GM21447 (cell line): ENCODE measurements around the gene PDE11A.

Source experiments
- ATAC-seq: cut with Tn5 transposase; IDR thresholded peaks from one replicate; pipeline ENCODE4 v1.9.1; 2021; ENCODE audit not compliant: unreplicated experiment

Gene PDE11A

GRCh38 chr2:177604271-177605065 is 468.1 kb downstream of the PDE11A start:
- no peak for ATAC-seq

GRCh38 chr2:177603768-177604167 is 468.8 kb downstream of the PDE11A start:
- no peak for ATAC-seq

GRCh38 chr2:177603181-177603580 is 469.4 kb downstream of the PDE11A start:
- no peak for ATAC-seq

- no peak for ATAC-seq
Observed at GRCh38 chr2:177602611-177603164, 469.9 kb downstream of the PDE11A start.

- no peak for ATAC-seq
Observed at GRCh38 chr2:177600917-177601316, 471.7 kb downstream of the PDE11A start.

- ATAC-seq, result no peak
Observed at GRCh38 chr2:177599956-177600355, 472.6 kb downstream of the PDE11A start.

- no peak for ATAC-seq
Observed at GRCh38 chr2:177599139-177599688, 473.4 kb downstream of the PDE11A start.

GRCh38 chr2:177598326-177599138 is 474.0 kb downstream of the PDE11A start:
- no peak for ATAC-seq

- ATAC-seq, result no peak
Observed at GRCh38 chr2:177597759-177598158, 474.8 kb downstream of the PDE11A start.

- no peak for ATAC-seq
Observed at GRCh38 chr2:177596866-177597265, 475.7 kb downstream of the PDE11A start.

- ATAC-seq, result no peak
Observed at GRCh38 chr2:177595126-177595845, 477.3 kb downstream of the PDE11A start.

- ATAC-seq, result no peak
Observed at GRCh38 chr2:177593402-177593801, 479.2 kb downstream of the PDE11A start.

- ATAC-seq, result no peak
Observed at GRCh38 chr2:177592945-177593344, 479.6 kb downstream of the PDE11A start.

- no peak for ATAC-seq
Observed at GRCh38 chr2:177592397-177592796, 480.2 kb downstream of the PDE11A start.

GRCh38 chr2:177589186-177589585 is 483.4 kb downstream of the PDE11A start:
- no peak for ATAC-seq

- no peak for ATAC-seq
Observed at GRCh38 chr2:177588671-177589070, 483.9 kb downstream of the PDE11A start.

GRCh38 chr2:177587371-177587770 is 485.2 kb downstream of the PDE11A start:
- ATAC-seq, result no peak

- no peak for ATAC-seq
Observed at GRCh38 chr2:177586154-177586553, 486.4 kb downstream of the PDE11A start.

- ATAC-seq, result no peak
Observed at GRCh38 chr2:177585234-177585863, 487.2 kb downstream of the PDE11A start.

- no peak for ATAC-seq
Observed at GRCh38 chr2:177584030-177584692, 488.4 kb downstream of the PDE11A start.
